ENCODE measurements around the gene PPFIA3.

DNA sequence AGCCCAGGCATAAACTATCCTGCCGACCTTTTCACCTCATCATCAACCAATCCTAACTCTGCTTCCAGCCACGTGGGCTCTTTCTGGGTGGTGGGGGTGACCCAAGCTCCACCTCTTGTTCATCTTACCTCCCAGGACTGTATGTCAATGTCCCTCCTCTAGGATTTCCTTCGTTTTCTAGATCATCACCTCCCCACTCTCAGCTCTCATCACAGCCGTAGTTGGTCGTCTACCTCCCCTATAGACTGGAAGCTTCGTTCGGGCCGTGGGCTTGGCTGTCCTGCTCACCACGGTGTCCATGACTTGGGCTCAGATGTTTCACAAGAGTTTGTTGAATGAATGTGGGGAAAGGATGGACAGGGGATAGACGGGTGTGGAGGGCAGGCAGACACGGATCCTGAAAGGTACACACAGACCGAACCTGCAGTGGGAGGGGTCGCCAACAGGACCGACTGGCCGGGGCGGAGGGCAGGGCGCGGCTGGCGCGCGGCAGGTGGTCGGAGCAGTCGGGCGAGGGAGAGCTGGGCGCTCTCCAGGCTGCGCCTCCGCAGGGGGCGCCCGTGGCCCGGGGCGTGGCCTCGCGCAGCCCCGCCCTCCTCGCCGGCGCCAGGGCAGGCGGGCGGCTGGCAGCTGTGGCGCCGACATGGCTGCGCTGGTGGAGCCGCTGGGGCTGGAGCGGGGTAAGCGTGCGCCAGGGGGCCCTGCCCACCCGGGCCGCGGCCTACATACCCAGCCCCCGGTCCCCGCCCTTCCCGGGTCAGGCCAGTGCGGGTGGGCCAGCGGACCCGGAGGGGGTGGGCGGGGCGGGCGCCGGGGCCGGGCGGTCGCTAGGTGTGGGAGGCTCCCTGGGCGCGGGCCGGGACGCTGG, 5.3 kb upstream of the PPFIA3 start, which contains the start of gene LIN7B:
- TF ChIP-seq, protein P1, sequence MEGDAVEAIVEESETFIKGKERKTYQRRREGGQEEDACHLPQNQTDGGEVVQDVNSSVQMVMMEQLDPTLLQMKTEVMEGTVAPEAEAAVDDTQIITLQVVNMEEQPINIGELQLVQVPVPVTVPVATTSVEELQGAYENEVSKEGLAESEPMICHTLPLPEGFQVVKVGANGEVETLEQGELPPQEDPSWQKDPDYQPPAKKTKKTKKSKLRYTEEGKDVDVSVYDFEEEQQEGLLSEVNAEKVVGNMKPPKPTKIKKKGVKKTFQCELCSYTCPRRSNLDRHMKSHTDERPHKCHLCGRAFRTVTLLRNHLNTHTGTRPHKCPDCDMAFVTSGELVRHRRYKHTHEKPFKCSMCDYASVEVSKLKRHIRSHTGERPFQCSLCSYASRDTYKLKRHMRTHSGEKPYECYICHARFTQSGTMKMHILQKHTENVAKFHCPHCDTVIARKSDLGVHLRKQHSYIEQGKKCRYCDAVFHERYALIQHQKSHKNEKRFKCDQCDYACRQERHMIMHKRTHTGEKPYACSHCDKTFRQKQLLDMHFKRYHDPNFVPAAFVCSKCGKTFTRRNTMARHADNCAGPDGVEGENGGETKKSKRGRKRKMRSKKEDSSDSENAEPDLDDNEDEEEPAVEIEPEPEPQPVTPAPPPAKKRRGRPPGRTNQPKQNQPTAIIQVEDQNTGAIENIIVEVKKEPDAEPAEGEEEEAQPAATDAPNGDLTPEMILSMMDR (IDR thresholded peaks at IDR 0.05): peak; percentile 78
- no peak for TF ChIP-seq EZH2 (IDR thresholded peaks at IDR 0.05; ENCODE audit: borderline replicate concordance, insufficient read depth, low read depth, low read length, poor library complexity, severe bottlenecking)
